ENCODE results near the gene NISCH.

Gene NISCH

GRCh38 chr3:52436500-52437149 is 18.8 kb upstream of the NISCH start:
- DNase-seq: no peak

GRCh38 chr3:52437326-52438103 is 17.9 kb upstream of the NISCH start:
- no peak for DNase-seq

GRCh38 chr3:52438104-52438376 is 17.4 kb upstream of the NISCH start:
- no peak for DNase-seq

- DNase-seq: no peak
These were observed 16.6 kb upstream of the NISCH start for GRCh38 chr3:52438579-52439425.

DNA sequence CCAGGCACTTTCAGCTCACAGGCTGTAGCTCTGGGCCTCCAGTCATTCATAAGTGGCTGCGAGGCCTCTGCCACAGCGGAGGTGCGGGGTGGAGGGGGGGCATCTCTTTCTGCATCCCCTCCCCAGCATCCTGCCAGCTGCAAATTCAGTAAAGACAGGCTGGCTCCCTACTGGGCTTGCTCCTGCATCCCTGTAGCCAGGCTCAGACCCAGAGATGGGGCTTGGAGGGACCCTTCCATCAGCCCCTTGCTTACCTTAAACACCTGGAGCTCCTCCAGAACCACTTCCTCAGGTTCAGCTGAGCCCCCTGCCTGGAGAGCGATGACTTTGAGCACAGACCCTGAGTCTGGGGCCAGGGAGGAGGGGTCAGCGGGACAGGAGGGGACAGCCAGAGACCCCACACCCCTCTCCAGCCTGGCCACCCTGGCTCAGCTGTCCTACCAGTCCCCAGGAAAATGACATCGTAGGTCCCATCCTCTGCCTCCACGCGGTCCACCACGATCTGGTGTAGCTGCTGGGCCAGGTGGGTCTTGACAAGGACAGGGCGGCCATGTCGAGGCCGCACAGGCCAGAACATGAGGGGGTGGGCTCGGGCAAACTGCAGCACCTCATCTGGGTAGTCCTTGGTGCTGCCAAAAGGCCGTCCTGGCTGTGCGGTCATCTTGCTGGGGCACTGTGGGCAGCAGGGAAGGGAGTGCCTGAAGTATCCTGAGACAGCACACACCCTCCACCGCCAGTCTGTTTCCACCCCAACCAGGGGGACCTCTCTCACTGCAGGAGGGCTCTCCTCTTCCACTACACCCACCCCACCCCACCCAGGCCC is 15.8 kb upstream of the NISCH start:
- no peak for DNase-seq

DNA sequence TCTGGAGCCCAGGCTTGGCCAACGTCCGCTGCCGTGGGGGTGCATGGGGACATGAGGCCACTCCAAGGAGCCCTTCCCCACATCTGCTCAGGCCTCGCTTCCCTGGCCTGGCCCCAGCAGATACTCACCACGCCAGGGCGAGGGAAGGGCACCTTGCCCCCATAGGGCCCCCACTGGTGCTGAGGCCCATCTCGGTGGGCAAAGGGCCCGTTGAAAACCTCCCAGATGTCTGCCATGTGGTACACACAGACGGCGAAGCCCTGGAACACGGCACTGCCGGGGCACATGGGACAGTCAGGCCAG is 15.2 kb upstream of the NISCH start:
- no peak for DNase-seq

- DNase-seq: no peak
These were observed 14.7 kb upstream of the NISCH start for GRCh38 chr3:52440671-52441070.

DNA sequence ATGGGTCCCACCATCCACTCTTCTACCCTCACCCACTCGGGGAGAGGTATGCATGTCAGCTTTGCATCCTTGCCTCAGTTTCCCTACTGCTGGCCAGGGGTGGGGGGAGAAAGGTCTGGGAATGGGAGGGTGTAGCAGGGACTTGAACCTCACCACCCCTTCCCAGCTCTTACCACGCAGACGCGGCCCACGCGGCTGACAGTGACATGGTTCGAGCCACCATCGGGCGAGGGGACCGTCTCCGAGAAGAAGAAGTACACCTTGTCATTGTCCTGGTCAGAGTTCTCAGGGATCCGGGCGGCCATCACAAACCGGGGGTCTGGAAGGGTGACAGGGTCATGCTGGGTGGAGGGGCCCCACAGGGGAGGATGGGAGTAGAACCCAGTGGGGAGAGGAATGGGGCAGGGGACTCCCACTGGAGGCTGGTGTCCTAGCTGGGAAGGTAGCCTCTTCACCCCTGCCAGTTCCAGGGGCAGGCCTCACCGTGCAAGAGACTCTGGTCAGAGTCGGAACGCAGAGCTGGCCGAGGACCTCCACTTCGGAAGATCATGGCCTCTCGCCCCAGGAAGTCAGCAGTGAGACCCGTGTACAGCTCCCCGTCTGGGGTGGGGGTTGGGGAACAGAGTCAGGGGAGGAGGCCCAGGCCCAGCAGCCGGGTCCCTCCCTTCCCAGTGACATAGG is 14.2 kb upstream of the NISCH start:
- no peak for DNase-seq

- DNase-seq: no peak
These were observed 13.6 kb upstream of the NISCH start for GRCh38 chr3:52441772-52442332.

GRCh38 chr3:52442409-52443267 is 12.8 kb upstream of the NISCH start:
- no peak for DNase-seq

- no peak for DNase-seq
These were observed 12.2 kb upstream of the NISCH start for GRCh38 chr3:52443268-52443610.

DNA sequence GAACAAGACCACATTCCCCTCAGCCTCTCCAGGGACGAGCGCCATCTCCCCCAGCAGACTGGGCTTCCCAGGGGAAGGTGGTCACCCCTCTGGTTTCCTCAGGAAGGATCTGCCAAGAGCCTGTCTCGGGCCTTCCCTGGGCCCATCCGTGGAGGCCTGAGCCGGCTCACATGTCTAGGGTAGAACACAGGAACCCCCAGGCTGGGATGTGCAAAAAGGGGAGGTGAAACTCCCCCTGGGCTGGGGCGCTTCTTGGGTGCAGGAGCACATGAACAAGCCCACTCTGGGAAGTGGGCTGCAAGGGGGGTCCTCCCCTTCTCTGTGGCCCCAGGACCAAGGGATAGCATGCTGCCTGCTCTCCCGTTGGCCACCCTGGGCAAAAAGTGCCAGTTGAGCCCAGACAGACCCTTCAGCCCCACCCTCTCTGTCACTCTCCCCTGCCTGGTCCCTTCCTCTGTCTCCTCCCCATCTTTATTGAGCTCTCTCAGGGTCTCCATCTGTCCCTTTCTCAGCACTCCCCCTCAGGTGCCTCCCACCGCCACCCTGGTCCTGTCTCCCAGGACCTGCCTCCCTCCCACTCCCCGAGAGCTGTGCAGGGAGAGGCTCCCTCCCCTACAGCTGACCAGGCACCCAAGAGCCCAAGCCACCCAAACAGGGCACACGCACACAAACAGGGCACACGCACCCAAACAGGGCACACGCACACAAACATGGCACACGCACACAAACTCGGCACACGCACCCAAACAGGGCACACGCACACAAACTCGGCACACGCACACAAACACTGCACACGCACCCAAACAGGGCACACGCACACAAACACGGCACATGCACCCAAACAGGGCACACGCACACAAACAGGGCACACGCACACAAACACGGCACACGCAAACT is 11.4 kb upstream of the NISCH start:
- DNase-seq: no peak

DNA sequence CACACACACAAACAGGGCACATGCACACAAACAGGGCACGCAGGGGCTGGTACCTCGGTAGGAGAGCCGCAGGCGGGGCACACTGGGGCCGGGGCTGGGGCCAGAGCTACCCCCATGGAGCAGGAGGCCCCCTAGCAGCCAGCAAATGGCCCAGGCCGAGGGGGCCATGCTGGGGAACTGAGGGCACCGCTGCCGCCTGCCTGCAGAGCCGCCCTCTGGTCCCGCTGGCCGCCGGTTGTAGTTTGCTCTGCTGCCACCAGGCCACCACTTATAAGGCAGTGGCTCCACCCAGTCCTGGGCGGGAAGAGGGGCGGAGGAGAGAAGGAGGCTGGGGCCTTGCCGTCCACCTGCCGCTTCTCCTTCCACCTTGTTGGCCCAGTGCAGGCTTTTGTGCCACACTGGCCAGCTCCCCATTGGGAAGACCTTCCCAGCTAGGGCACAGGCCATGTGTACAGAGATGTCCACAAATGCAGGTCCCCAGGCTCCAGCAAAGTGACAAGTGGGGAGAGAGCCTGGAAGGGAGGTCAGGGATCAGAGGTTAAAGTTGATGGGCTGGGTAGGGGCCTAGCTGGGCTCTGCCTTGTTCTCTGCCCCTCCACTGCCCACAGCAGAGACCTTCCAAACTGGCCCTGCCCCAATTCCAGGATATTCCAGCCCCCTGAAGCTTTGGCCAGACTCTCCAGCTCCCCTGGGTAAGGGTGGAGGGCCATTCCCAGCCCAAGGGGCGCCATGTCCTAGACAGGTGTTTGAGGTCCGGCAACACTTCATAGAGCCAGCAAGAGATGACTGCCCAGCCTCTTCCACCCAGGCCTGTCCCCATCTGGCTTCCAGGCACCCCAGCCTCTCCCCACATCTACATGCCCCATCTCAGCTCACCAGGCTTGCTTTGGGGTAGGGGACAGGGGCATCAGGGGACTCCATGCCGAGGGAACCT is 10.3 kb upstream of the NISCH start, which contains the start of gene SEMA3G:
Gene SEMA3G (minus strand): TSS at position 244 of the 934 bp plus-strand sequence. CDS start 76 bp downstream, at position 168.
- DNase-seq: no peak

GRCh38 chr3:52446042-52446441 is 9.4 kb upstream of the NISCH start:
- DNase-seq: no peak

GRCh38 chr3:52446631-52447511 is 8.5 kb upstream of the NISCH start:
- DNase-seq: peak in 1 of 2 donors; percentile 40

DNA sequence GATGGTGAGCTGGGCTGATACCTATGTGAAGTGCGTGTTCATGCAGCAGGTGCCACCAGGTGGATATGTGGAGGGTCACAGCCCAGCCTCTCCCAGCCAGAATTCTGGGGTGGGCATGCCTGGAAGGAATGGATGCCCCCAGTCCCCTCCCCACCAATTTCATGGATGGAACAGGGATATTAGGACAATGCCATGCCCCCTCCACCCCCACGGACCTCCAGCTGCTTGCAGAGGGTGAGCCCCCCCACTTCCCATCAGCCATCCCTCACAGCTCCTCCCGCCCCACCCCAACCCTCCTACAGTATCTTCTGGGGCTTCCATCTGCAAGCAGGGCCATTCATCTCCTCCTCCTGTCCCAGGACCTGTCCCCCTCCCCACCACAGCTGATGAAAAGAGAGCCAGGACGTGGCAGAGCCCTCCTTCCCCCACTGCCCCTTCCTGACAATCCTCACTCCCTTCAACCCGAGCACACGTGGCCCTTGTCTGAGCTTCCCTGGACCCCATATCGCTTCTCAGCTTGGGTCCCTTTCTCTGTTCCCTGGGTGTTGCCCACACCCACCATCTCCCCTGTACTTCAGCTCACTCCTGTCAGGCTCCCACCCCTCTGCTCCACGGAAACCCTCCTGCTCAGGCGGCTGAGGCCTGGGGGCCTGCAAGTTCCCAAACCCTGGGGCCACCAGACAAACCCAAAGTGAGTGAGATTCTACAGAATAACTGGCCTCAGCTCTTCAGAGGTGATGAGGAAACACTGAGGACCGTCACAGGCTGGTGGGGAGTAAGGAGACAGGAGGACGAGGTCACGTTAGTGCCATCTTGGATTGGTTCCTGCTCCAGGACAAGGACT is 7.7 kb upstream of the NISCH start:
- DNase-seq: no peak
